Suppressor macrophage treated with lipopolysaccharide for 4 hours (primary cell): ENCODE measurements around the gene CLIP3.
"Not testable (repeated sequence)": the region's sequence is repeated elsewhere in the genome, so short reads cannot be mapped to it uniquely, and the experiment has no call there.

Experiments
- DNase-seq: peaks from one replicate; pipeline ENCODE4 v3.0.0-alpha.2; 2020

The CLIP3 gene

GRCh38 chr19:36047835-36048234 lies 15.2 kb upstream of the CLIP3 start:
- DNase-seq: no peak

DNA sequence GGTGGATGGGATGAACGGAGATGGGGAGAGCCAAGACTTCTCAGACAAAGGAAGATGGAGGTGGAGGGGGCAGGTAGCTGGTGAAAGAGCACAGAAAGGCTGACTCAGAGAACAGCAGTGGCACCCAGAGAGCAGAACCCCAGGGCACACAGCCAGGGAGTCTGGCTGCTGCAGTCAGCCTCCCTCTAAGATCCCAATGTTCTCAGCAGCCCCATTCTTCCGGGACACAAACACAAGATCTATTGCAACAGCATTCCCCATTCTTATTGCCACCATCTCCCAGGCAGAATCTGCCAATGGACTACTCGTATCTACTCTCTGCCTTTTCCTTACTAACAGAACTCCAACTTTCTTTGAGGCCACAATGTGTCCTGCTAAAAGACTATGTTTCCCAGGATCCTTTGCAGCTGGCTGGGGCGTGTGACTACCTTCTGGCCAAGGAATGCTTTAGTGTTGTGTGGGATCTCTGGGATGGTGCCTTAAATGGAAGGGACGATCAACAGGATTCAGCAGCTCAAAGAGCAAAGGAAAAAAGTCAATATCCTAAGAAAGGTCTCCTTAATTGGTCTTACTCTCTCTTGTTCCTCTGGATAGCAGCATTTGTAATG lies 13.9 kb upstream of the CLIP3 start:
- no peak for DNase-seq

DNA sequence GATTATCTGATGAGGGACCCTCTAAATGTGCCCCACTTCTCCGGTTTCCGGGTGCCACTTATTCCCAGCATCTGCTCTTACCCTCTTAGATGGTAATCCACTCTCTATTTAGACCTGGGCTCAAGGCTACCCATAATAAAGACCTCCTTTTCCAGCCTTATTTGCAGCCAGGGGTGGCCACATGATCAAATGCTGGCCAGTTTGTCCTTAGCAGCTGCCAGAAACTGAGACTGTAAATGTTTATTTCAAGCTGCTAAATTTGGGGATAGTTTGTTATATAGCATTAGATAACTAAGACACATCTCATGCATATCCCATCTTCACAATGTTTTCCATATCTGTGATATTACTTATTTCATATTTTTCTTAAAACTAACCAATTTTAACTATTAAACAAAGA lies 11.3 kb upstream of the CLIP3 start:
- no peak for DNase-seq

GRCh38 chr19:36041831-36042230 lies 9.2 kb upstream of the CLIP3 start:
- peak; percentile 40 for DNase-seq

GRCh38 chr19:36041092-36041491 lies 8.4 kb upstream of the CLIP3 start:
- not testable (repeated sequence) for DNase-seq

- no peak for DNase-seq
Measured at GRCh38 chr19:36040495-36040894, 7.8 kb upstream of the CLIP3 start.

GRCh38 chr19:36031308-36031707 lies 1.4 kb downstream of the CLIP3 start:
- DNase-seq: no peak

GRCh38 chr19:36030264-36031148 lies 2.2 kb downstream of the CLIP3 start:
- DNase-seq: no peak

- no peak for DNase-seq
Measured at GRCh38 chr19:36028313-36029041, 4.2 kb downstream of the CLIP3 start.

DNA sequence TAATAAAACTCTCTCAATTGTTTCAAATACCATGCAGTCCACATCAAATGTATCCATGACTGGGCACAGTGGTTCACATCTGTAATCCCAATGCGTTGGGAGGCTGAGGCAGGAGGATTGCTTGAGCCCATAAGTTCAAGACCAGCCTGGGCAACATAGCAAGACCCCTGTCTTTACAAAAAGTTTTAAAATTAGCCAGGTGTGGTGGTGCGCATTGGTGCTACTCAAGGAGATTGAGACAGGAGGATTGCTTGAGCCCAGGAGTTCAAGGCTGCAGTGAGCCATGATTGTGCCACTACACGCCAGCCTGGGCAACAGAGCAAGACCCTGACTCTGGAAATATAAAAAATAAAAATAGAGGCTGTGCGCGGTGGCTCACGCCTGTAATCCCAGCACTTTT lies 5.0 kb downstream of the CLIP3 start:
- no peak for DNase-seq

GRCh38 chr19:36026091-36026876 lies 6.4 kb downstream of the CLIP3 start:
- no peak for DNase-seq

DNA sequence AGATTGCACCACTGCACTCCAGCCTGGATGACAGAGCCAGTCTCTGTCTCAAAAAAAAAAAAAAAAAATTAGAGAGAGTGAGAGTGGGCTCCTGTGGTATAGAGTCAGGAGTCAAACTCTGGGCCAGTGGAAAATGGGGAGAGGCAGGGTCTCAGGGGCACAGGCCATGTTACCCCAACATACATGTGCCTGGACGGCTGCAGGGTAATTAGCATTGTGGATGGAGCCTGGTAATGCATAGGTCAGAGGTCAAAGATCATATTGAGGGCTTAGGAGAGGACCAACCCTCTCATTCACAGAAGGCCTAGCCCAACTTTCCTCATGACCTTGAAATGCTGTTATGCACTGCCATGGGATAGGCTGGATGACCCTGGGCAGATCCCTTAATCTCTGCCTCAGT lies 7.1 kb downstream of the CLIP3 start:
- DNase-seq: no peak

DNA sequence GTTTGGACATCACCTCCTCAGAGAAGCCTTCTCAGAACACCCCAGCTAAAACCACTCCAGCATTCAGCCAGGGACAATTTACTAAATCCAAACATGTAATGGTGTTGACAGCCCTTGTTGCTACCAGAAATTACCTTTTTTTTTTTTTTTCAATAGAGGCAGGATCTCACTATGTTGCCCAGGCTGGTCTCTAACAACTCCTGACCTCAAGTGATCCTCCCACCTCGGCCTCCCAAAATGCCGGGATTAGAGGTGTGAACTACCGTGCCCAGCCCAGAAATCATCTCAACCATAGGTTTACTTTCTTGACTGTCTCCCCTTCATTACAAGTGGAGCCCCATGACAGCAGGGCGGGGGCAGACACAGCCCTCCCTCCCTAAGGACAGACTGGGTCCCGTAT lies 9.2 kb downstream of the CLIP3 start:
- no peak for DNase-seq

DNA sequence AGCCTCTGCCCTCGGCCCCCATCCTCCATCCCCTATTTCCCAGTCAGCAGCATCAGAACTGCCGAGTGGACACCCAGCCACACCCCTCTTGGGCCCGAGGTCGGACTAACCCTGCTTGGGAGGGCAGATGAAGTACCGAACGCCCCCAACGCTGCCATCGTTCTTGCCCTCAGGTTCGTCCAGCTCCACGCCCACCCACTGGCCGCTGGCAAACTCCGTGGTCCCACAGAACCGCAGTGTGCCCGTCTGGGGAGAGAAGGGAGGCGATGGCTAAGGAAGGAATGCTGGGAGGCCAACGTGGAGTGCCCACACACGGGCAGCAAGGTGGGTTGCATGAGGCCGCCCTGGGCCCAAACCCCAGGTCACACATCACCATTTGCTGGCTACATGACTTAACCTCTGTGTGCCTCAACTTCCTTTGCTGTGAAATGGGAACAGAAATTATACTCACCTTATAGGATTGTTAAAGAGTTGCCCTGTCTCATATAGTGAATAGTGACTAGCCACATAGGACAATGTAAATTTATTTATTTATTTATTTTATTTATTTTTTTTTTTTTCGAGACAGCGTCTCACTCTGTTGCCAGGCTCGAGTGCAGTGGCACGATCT lies 13.5 kb downstream of the CLIP3 start:
- DNase-seq: no peak

DNA sequence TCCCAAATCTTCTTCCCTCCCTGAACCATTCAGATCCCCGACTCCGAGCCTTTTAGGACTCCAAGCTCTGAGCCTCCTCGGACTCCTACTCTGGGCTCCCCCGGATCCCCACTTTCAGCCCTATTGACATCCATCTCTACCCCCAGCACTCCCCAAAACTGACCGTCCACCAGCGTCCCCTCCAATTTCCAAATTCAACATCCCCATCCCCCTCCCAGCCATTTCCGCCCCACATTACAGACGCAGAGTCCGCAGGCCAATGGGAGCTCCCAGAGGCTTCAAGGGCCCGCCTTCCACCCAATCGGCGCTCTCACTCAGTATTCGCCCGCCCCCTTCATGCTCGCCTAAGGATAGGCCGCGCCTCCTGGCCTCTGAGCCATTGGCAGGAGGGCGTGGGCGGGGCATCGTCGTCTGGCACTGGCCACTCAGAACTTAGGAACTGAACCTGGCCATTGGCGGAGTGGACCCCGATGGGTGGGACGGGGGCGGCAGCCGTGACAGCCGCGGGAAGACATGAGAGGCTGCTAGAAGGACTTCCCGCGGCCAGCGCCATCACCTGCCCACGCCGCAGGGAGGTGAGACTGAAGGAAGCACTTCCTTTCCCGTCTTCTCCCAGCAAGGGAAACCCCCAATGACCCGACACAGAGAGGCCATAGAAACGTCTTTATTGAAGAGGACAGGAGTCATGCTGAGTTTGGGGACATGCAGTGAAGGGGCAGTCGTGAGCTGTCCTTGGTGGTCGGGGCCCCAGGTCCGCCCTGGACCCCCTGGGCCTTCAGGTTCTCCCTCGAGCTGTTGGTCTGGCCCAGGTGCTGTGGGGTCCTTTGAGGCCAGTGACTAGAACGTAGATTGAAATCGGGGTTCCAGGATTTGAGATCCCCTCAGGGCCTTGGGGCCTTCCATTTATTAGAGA lies 18.4 kb downstream of the CLIP3 start, which contains the start of gene ALKBH6:
Gene ALKBH6 (minus strand): TSS at position 202 of the 913 bp plus-strand sequence. CDS start 816 bp downstream, outside the sequence.
- peak; percentile 100 for DNase-seq

- no peak for DNase-seq
Measured at GRCh38 chr19:36013280-36014011, 19.2 kb downstream of the CLIP3 start.

DNA sequence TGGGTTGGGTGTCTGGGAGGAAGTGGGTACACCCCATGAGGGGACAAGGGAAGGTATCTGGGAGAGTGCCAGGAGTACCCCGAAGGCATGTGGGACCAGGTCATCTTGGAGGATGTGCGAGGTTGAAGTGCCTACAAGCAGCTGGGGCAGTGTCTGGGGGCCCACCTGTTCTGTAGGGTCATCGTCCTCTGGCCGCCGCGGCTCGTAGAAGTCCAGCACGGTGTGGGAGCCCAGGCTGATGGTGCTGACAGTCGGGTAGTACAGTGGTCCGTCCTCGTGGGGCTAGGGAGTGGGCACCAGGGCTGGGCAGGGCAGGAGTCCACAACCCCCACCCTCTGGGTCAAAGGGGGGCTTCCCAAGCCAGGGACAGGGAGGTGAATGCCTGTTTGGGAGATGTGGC lies 22.3 kb downstream of the CLIP3 start:
- no peak for DNase-seq

DNA sequence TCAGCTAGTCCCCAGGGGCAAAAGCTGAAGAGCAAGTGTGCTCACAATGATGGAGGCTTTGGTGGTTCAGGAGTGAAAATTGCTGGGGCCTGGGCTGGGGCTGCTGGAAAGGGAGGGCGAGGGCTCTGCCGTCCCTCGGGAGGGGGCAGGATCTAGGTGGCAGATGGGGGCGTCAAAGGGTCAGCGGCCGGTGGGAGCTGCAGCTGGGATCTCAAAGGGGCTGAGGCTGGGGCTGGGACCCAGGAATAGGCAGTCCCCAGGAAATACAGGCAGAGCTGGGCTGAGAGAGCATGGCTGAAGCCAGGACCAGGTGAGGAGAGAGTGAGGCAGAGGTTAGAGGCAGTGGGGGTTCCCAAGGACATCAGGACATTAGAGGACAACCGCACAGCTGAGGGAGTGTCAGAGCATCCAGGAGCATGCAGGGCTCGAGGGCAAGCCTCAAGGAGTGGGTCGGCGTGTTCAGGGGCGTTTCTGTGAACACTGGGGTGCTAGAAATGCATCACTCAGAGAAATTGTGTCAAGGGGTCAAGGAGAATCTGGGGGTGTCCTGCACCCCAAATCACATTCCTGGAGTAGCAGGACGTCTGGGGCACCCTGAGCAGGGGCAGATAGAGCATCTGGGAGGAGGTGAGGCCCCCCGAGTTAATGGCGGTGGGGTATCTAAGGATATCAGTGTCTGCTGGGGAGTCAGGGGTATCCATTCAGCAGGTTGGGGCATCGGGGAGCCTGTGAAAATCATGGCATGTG lies 22.9 kb downstream of the CLIP3 start:
- no peak for DNase-seq

DNA sequence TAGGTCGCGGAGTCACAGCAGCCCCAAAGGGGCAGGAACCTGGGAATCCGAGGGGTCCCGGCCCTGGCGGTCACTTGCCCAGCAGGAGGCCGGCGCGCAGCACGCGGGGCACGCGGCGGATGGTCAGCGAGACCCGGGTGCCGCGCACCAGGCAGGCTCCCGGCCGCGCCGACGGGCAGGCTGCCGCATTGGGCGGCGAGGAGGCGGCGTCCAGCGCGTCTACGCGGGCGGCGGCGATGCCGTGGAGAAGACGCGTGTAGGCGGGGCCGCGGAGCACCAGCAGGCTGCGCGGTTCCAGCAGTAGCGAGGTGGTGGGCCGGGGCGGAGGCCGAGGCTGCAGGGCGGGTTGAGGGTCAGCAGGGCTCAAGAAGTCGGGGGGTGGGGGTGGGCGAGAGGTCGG lies 23.5 kb downstream of the CLIP3 start:
- peak; percentile 52 for DNase-seq
